NCI-H748 (cell line): ENCODE results near the gene IDH1.
"Not testable (repeated sequence)": the region's sequence is repeated elsewhere in the genome, so short reads cannot be mapped to it uniquely, and the experiment has no call there.

Experiments
- DNase-seq: peaks from one replicate; lab custom pipeline; 2025; ENCODE audit not compliant: unreplicated experiment; lab: John Stamatoyannopoulos, UW

Gene IDH1

DNA sequence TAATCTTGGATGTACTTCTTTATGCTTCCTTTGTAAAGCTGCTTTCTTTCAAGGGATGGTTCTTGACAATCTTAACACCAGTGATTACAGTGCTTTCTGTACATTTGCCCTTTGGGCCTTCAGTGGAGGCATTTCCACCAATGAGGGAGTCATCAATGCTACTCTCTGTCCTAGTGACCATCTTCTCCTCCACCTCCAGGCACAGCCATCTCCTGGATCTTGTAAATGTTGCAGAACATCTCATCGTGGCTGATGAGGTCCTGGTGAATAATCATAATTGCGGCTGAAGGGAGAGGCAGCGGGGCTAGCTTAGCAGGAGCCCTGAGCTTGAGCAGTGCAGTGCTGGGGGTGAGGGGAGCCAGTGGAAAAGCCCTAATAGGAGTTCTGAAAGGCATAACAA lies 32.5 kb downstream of the IDH1 start:
- no peak for DNase-seq

DNA sequence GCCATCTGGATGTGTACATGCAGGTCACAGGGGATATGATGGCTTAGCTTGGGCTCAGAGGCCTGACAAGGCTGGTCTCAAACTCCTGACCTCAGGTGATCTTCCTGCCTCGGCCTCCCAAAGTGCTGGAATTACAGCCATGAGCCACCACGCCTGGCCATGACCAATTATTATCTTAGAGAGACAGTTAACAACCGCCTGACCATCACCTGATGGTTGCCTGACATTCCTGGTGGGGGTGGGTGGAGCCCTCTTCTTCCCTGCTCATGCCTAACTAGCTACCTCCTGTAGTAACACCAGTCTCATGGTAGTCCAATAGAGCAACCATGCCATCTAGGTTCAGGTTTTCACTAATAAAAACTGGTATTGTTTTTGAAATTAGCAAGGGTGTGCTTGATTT lies 33.0 kb downstream of the IDH1 start:
- not testable (repeated sequence) for DNase-seq

DNA sequence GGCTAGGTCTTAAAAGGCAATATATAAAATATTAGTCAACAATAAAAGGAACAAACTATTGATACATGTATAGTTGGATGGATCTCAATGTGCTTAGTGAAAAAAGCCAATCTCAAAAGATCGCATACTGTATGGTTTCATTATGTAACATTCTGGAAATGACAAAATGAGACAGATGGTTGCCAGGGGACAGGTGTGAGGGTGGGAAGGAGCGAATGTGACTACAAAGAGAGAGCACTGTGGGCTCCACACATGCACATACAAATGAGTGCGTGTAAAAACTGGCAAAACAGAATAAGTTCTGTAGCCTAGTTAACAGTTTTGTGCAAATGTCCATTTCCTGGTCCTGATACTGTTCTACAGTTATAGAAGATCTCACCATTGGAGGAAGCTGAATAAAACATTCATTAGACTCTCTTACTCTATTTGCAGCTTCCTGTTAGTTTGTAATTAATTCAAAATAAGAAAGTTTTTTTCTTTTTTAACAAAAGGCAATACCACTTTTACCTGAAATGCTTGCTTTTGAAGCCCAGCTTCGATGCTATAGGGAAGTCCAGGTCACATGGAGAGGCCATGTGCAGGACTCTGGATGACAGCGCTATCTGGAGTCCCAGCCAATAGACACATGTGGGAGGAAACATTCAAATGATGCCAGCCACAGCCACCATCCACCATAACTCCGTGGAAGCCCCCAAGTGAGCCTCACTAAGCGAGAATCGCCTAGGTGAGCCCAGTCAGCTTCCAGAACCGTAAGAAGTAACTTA lies 44.0 kb downstream of the IDH1 start:
- DNase-seq, result no peak

DNA sequence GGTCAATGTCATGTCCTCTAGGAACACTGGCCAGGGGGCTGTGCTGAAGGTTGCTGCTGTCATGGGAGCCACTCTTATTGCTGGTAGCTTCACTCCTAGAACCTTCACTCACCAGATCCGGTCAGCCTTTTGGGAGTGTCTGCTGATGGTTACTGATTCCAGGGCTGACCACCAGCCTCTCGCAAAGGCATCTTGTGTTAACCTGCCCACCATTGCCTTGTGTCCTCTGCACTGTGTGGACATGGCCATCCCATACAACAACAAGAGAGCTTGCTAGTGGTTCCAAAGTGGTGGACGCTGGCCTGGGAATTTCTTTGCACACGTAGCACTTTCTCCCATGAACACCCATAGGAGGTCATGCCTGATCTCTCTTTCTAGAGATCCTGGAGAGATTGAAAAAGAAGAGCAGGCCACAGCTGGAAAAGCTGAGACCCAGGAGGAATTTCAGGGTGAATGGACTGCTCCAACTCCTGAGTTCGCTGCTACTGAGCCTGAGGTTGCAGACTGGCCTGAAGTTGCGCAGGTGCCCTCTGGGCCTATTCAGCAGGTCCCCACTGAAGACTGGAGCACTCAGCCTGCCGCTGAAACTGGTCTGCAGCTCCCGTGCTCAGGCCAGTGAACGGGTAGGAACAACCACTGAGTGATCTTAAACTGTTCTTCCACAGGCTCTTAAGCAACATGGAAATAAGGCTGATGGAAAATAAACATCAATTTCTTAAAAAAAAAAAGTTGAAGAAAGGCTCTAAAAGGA lies 46.4 kb downstream of the IDH1 start:
- no peak for DNase-seq

DNA sequence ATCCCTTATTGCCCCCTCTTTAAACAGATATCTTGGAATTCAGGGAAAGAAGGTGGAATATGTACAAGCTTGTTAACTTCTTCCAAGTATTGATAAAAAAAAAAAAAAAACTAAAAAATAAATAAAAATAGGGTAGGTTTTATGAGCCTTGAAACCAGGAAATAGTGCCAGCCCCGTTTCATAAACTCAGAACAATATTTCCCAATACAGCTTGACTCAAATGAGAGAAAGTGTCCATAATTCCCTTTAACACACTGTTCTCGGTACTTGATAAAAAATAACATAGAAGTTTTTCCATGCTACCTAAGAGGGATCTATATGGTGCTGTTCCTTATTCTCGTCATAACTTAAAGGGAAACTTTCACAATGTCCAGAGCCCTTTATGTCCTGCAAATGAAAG lies 47.1 kb downstream of the IDH1 start:
- DNase-seq, result no peak

DNA sequence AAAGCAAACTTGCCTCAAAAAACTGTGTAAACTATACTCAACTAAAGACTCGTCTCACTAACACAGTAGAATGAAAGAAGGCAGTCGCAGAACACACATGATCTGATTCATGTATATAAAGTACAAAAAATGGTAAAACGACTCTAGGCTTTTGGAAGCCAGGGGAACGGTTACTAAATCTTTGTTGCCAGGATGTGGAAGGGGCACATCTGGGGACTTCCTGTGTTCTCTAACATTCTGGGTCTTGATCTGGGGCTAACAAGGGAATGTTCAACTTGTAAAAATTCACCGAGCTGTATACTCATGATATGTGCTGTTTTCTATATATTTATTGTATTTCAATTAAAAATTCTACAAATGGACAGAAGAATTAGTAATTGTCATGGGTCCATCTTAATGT lies 50.7 kb downstream of the IDH1 start:
- DNase-seq, result no peak

DNA sequence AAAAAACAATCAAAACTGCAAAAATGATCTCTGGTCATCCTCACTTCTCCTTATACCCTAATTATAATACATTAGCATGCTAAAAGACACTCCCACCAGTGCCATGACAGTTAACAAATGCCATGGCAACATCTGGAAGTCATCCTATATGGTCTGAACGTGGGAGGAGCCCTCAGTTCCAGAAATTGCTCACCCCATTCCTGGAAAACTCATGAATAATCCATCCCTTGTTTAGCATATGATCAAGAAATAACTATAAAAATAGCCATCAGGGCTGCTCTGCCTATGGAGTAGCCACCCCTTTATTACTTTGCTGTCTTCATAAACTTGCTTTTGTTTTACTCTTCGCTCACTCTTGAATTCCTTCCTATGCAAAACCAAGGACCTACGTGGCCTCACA lies 59.3 kb downstream of the IDH1 start:
- DNase-seq, result no peak

DNA sequence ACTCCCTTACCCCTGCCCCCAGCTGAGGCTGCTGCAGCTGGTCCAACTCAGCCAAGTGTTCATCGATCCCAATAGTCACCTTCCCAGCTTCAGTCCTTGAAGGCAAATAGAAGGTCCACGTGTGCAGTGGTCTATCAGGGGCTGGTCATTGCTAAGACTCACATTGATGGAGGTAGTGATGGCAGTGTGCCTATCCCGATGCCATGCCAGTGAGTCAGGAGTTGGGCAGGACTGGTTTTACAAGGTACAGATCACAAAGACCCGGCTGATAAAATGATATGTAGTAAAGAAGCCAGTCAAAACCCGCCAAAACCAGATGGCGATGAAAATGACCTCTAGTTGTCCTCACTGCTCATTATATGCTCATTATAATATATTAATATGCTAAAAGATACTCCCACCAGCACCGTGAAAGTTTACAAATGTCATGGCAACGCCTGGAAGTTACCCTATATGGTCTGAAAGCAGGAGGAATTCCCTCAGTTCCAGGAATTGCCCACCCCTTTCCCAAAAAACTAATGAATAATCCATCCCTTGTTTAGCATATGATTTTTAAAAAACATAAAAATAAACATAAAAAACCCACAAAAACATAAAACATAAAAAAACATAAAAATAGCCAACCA lies 62.1 kb downstream of the IDH1 start:
- no peak for DNase-seq

DNA sequence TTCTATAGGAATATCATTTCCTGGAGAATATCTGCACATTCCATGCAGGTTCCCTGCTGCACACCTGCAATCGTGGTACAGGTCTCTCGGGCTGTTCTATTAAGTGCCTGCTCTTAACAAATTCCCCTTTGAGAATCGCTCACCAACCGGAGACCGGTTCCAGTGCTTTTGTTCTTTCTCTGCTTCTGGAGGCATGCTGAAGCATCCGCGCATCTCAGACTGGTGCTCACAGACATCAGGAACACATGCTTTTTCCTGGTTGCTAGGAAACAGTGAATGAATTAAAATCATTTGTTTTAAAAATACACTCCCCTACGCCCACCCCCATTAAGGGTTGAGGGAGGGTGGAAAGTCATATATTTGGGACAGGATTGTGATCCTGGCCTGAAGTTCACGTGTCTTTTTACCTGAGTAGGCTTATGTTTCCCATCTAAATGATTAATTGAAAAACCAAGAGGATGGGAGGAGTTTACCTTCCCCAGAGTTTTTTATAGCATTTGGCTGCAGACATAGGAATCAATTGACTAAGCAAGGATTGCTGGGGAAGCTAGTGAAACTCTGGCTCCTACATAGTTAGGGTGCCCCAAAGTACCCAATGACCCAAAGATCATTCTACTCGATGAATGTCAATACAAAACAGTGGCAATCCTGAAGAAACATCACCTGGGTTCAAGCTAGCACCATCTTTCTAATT lies 64.9 kb downstream of the IDH1 start, which contains the start of gene C2orf80:
C2orf80 (minus strand) TSS at position 221 of the 694 bp plus-strand sequence. CDS start 3,044 bp downstream, outside the sequence.
- peak; percentile 69 for DNase-seq

DNA sequence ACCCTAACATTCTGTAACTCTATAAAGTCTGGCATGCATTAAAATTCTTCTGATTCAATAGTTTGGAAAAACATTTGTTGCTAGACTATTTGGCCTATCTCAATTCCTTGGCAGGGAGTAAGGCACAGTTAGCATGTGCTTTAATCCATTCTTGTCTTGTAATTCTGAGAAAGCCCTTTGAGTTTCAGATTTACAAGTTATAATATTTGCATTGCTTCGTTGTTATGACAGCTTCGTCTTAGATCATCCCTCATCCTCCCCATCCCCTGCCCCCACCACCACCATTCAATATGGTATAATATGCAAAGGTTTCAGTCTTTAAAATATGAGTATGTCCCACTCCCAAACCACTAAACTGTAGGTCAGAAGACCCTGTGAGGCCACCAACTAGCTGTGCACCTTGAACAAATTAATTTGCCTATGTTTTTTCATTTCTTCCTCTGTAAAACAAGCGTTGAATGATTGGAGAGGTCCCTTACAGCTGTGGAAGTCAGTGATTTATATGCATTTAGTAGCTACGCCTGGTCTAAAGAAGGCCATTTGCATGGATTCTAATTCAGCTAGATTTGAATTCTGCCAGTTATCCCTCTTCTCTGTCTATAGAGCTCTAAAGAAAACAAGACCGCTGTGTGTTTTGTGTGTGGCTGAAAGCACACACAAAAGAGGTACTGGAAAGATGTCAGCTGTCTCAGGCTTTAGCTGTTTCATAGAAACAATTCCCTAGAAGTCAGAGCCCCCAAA lies 65.6 kb downstream of the IDH1 start:
- DNase-seq, result no peak

DNA sequence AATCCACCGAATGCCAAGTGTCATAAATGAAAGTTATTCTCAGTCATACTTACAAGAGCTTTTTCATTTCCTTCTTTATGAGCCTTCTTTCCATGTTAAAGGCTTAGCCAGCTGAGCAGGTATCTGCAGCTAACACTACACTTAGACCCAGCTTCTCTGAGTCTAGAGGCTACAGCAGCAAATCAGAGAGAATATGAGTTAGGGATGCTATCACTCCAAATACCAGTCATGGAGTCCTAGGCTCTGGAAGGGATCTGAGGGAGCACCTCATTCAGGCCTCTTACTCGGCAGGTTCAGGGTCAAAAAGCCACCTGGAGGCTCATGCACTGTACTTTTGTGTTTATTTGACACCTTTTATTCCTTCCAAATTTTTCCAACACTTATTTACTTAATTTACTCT lies 68.0 kb downstream of the IDH1 start:
- no peak for DNase-seq

DNA sequence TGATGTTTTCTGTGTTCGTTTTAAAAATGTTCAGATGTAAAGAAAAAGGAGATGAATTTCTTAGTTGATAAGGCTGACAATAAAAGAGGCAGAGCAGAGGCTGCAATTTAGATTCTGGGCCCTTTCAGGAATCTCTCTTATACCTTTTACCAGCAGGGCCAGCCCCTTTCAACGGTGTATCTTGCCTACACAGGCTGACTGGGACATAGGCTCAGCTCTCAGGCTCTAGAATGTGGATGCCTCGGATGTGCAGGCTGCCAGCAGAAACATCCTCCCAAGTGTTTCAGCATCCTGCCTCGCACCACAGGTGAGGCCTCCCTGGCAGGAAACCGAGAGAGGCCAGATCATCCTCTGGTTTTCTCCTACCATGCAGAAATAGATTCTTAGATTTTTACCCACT lies 68.4 kb downstream of the IDH1 start:
- DNase-seq, result no peak
